H1 (cell line): ENCODE results near the gene OR12D1. TPM values are rescaled to one million over a fixed set of nuclear protein-coding genes. Genes with fewer than 3 reads are reported as not detected.

Source experiments
- CBX5 ChIP-seq: fragments of 300-800, 300-1000 bp; sonication (generic); IDR thresholded peaks from 2 replicates; pipeline ENCODE4 v1.7.1; 2016; ENCODE audit warnings: antibody characterized with exemption, low read length, low read depth
- KDM5A ChIP-seq: fragments of 200-600 bp; IDR thresholded peaks from 2 replicates; pipeline ENCODE4 v1.7.1; 2012; ENCODE audit warnings: mild to moderate bottlenecking, low read length, inconsistent platforms, mixed read lengths
- SIX5 ChIP-seq: IDR thresholded peaks from 2 replicates; pipeline ENCODE4 v1.6.1; 2011; ENCODE audit warnings: mild to moderate bottlenecking, low read depth, low read length
- SUZ12 ChIP-seq: fragments of 200-600 bp; sonication (generic); IDR thresholded peaks from 2 replicates; pipeline ENCODE4 v1.6.1; 2012; ENCODE audit warnings: mild to moderate bottlenecking, inconsistent platforms, low read length, moderate library complexity, mixed read lengths
- TAF1 ChIP-seq: IDR thresholded peaks from 2 replicates; pipeline ENCODE4 v1.6.1; 2011; ENCODE audit warnings: mild to moderate bottlenecking, low read depth, low read length
- polyA plus RNA-seq, 7 experiments: library from polyadenylated mRNA; depleted of rRNA in 3 of 7; stranded (reverse) in 5 of 7; unstranded in 2 of 7; fragments of >200 nt in 5 of 7; fragments of 200-250 nt in 2 of 7; gene quantifications; 1 replicate in 5 of 7; 2 replicates in 1 of 7; 4 replicates in 1 of 7; pipeline versions ENCODE4 v1.2.1 to v1.2.3, GENCODE V29; 2011 to 2013; ENCODE audit warnings: missing spikeins in 2 of 7, mixed read lengths in 2 of 7
- total RNA-seq: library from RNA; stranded (reverse); fragmentation: NEBNext Ultra II Directional; extraction: Animal tissue kit (Norgen Biotek cat#: 25700); gene quantifications from 2 replicates; pipeline ENCODE4 v1.2.1, GENCODE V29; 2021

OR12D1 gene
- total and polyA plus RNA-seq, 2 of the 8 experiments (the other 6 are each of a cell fraction or from before 2014, with no cell fraction given): not detected

GRCh38 chr6:29399525-29399924, 15.2 kb upstream of the OR12D1 start (continued):
- TF ChIP-seq CBX5: no peak
- TF ChIP-seq TAF1: no peak
- no peak for TF ChIP-seq SUZ12
- no peak for TF ChIP-seq KDM5A
- no peak for TF ChIP-seq SIX5
